GM13977 (cell line): Measurements from ENCODE around the gene AHDC1.

Experiments
- DNase-seq: peaks from one replicate; pipeline ENCODE4 v3.0.0; 2012; ENCODE audit warnings: low spot score
- CTCF ChIP-seq: IDR thresholded peaks from 2 replicates; pipeline ENCODE4 v1.5.1; 2012; ENCODE audit warnings: mild to moderate bottlenecking, control low read depth; ENCODE audit not compliant: insufficient read depth; ENCODE audit errors: extremely low read depth, missing control alignments
- in situ Hi-C: fragments of 300-500 bp; cut with MboI; formaldehyde crosslinking; loops from one replicate; pipeline ENCODE4 v1.12.0; 2022; ENCODE audit warnings: low sequenced_read_pairs, low pct_unique_long_range_greater_than_20kb, mixed read lengths, inconsistent platforms; ENCODE audit not compliant: unreplicated experiment

AHDC1 gene

GRCh38 chr1:27521861-27522431 is 82.0 kb downstream of the AHDC1 start:
- in situ Hi-C loops, result no loop called here
- TF ChIP-seq CTCF, result no peak
- DNase-seq, result no peak

GRCh38 chr1:27521336-27521831 is 82.6 kb downstream of the AHDC1 start:
- no peak for TF ChIP-seq CTCF
- in situ Hi-C loops, result no loop called here
- no peak for DNase-seq

GRCh38 chr1:27520651-27521050 is 83.3 kb downstream of the AHDC1 start:
- DNase-seq, result no peak
- in situ Hi-C loops, result no loop called here
- no peak for TF ChIP-seq CTCF

GRCh38 chr1:27519331-27520258 is 84.3 kb downstream of the AHDC1 start:
- in situ Hi-C loops, result no loop called here
- TF ChIP-seq CTCF, result no peak
- DNase-seq, result no peak

- in situ Hi-C loops, result no loop called here
- TF ChIP-seq CTCF, result no peak
- DNase-seq, result no peak
Observed at GRCh38 chr1:27518808-27519207, 85.1 kb downstream of the AHDC1 start.

- DNase-seq, result no peak
Observed at GRCh38 chr1:27517907-27518718, 85.8 kb downstream of the AHDC1 start.

More at GRCh38 chr1:27517907-27518718, 85.8 kb downstream of the AHDC1 start:
- no peak for TF ChIP-seq CTCF
- in situ Hi-C loops, result no loop called here
